HCT116 (cell line): ENCODE measurements around the gene ATXN1L. TPM values are rescaled to one million over a fixed set of nuclear protein-coding genes. Genes with fewer than 3 reads are reported as not detected.

Experiments
- total RNA-seq: library from RNA; stranded (reverse); gene quantifications from one replicate; pipeline ENCODE4 v1.2.1, GENCODE V29; 2021; ENCODE audit not compliant: unreplicated experiment

ATXN1L gene
- total RNA-seq, 1 experiment from 2014 or later, result 20.5 TPM

Other genes with a start within 250 kb of the ATXN1L start
- 20.9 TPM for gene MARVELD3, start 219.8 kb upstream of the ATXN1L start, total RNA-seq
- 9.0 TPM for gene PHLPP2, start 121.3 kb upstream of the ATXN1L start, total RNA-seq
- 70.2 TPM for gene AP1G1, start 37.1 kb upstream of the ATXN1L start, total RNA-seq
- 4.9 TPM for gene ZNF821, start 38.2 kb downstream of the ATXN1L start, total RNA-seq
- gene IST1, start 49.6 kb downstream of the ATXN1L start, total RNA-seq, result 191 TPM
- not detected for gene PKD1L3, start 154.4 kb downstream of the ATXN1L start, total RNA-seq
- 22.1 TPM for gene DHODH, start 162.8 kb downstream of the ATXN1L start, total RNA-seq
- gene HP, start 208.5 kb downstream of the ATXN1L start, total RNA-seq, result 18.1 TPM
- gene HPR, start 217.2 kb downstream of the ATXN1L start, total RNA-seq, result not detected
- gene TXNL4B, start 247.6 kb downstream of the ATXN1L start, total RNA-seq, result 15.5 TPM
- gene DHX38, start 247.9 kb downstream of the ATXN1L start, total RNA-seq, result 71.0 TPM